ENCODE measurements around the gene TMEM217.

DNA sequence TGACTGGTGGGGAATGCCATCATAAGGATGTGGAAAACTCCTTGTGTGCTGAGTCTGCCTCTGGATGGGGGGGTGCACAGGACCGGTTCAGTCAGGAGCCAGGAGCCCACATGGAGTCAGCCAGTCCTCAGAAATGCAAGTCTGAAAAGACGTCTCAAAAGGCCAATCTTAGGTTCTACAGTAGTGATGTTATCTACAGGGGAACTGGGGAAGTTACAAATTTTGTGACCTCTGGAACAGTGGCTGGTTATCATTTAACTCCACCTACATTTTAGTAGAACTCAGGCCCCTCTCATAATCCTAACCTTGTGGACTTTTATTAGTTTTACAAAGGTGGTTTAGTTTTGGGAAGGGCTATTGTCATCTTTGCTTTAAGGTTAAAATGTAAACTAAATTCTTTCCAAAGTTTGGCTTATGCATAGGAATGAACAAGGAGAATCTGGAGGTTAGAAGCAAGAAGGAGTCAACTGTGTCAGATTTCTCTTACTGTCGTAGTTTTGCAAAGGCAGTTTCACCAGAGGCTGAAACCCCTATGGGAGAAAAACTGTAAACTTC lies 14.1 kb downstream of the TMEM217 start:
- TF ChIP-seq EZH2phosphoT487 (conservative IDR thresholded peaks at IDR 0.05; ENCODE audit: low read length): no peak
- TF ChIP-seq, protein P1, sequence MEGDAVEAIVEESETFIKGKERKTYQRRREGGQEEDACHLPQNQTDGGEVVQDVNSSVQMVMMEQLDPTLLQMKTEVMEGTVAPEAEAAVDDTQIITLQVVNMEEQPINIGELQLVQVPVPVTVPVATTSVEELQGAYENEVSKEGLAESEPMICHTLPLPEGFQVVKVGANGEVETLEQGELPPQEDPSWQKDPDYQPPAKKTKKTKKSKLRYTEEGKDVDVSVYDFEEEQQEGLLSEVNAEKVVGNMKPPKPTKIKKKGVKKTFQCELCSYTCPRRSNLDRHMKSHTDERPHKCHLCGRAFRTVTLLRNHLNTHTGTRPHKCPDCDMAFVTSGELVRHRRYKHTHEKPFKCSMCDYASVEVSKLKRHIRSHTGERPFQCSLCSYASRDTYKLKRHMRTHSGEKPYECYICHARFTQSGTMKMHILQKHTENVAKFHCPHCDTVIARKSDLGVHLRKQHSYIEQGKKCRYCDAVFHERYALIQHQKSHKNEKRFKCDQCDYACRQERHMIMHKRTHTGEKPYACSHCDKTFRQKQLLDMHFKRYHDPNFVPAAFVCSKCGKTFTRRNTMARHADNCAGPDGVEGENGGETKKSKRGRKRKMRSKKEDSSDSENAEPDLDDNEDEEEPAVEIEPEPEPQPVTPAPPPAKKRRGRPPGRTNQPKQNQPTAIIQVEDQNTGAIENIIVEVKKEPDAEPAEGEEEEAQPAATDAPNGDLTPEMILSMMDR (IDR thresholded peaks at IDR 0.05; ENCODE audit: insufficient read depth, low read length, poor library complexity, severe bottlenecking): no peak

All from SU-DHL-6 (cell line).